Colonic mucosa (tissue), 4 donors: ENCODE measurements around the gene SYT8. TPM values are rescaled to one million over a fixed set of nuclear protein-coding genes. Genes with fewer than 3 reads are reported as not detected.

Experiments
- DNase-seq: peaks from one replicate; pipeline ENCODE4 v3.0.0-alpha.2; 2020
- H3K27ac ChIP-seq: fragments of 200-600 bp; one replicate; pipeline ENCODE4 v1.8.0; 2021
- H3K27me3 ChIP-seq: fragments of 200-600 bp; one replicate; pipeline ENCODE4 v1.8.0; 2021
- H3K36me3 ChIP-seq: fragments of 200-600 bp; one replicate; pipeline ENCODE4 v1.8.0; 2021
- H3K4me1 ChIP-seq: fragments of 200-600 bp; one replicate; pipeline ENCODE4 v1.8.0; 2021; ENCODE audit warnings: mild to moderate bottlenecking
- H3K4me3 ChIP-seq: fragments of 200-600 bp; one replicate; pipeline ENCODE4 v1.8.0; 2021
- H3K9ac ChIP-seq, 2 donors: one replicate each; pipeline ENCODE4 v1.7.0; 2013; ENCODE audit warnings: control low read depth in 2 of 2, low read depth in 2 of 2, low read length in 2 of 2
- H3K9me3 ChIP-seq: fragments of 200-600 bp; one replicate; pipeline ENCODE4 v1.8.0; 2021
- intact Hi-C: fragments of 100-400 bp; cut with DNase I; formaldehyde crosslinking; loops from one replicate; pipeline ENCODE4 v1.14.1; 2022
- total RNA-seq, 2 donors: library from RNA; stranded (reverse); fragmentation: NEBNext Ultra II Directional in 1 of 2; extraction: Animal tissue kit (Norgen Biotek cat#: 25700) in 1 of 2; gene quantifications; one replicate each; pipeline ENCODE4 v1.2.1, GENCODE V29; 2021
- TF ChIP-seq, protein P1 (sequence below): fragments of 200-600 bp; IDR thresholded peaks from one replicate; pipeline ENCODE4 v1.8.0; 2022; ENCODE audit warnings: antibody characterized with exemption, mild to moderate bottlenecking
- donor health status: healthy.
- donor health status: DM: no; HTN: no; CAD: no.
- donor health status: DM: no; HTN: no; CAD: no.

SYT8 gene
- total RNA-seq, 2 donors from 2014 or later, result 1.7 to 3.5 TPM

DNA sequence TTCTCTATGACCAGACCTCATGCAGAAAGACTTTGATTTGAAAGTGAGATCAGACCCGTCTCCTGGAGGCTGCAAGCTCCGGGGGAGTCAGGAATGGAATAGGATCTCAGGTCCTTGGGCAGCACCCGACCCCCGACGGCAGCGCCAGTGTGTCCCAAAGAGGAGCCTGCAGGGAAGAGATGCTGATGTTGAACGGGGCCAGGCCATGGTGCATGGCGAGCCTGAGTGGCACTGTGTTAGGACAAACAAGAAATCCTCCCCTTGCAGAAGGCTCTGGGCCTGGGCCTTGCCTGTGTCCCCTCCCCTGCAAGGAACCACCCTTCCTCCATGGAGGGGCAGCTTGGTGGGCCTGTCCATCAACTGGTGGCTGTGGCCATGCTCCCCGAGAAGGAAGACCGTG lies 20.1 kb upstream of the SYT8 start:
- H3K4me1 ChIP-seq, result no peaks in the 10 kb centered on the region
- intact Hi-C loops, result no loop called here
- H3K9me3 ChIP-seq, result no peaks in the 10 kb centered on the region
- H3K4me3 ChIP-seq, result no peak overlapping the region
- no peak overlapping the region for H3K9ac ChIP-seq
- H3K27me3 ChIP-seq, result no peaks in the 10 kb centered on the region
- TF ChIP-seq, protein P1, sequence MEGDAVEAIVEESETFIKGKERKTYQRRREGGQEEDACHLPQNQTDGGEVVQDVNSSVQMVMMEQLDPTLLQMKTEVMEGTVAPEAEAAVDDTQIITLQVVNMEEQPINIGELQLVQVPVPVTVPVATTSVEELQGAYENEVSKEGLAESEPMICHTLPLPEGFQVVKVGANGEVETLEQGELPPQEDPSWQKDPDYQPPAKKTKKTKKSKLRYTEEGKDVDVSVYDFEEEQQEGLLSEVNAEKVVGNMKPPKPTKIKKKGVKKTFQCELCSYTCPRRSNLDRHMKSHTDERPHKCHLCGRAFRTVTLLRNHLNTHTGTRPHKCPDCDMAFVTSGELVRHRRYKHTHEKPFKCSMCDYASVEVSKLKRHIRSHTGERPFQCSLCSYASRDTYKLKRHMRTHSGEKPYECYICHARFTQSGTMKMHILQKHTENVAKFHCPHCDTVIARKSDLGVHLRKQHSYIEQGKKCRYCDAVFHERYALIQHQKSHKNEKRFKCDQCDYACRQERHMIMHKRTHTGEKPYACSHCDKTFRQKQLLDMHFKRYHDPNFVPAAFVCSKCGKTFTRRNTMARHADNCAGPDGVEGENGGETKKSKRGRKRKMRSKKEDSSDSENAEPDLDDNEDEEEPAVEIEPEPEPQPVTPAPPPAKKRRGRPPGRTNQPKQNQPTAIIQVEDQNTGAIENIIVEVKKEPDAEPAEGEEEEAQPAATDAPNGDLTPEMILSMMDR, result no peak
- H3K36me3 ChIP-seq, result no peaks in the 10 kb centered on the region
- no peak overlapping the region for H3K27ac ChIP-seq
- DNase-seq, result no peak

DNA sequence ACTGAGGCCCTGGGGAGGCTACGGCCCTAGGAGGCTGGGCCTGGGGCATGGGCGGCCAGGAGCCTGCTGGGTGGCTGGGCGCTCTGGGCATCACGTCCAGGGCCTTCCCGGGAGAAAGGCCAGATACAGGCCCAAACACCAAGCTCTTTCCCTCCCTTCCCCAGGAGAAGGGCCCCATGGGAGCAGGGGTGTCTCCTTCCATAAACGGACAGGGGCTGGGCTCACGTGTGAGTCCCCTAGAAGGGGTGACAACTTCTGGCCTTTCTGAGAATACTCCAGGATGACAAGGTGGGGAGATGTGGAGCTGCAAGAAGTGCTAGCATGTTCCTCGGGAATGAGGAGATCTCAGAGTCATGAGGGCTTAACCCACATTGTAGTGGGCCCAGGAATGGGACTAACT lies 19.5 kb upstream of the SYT8 start:
- H3K9me3 ChIP-seq, result no peaks in the 10 kb centered on the region
- no peaks in the 10 kb centered on the region for H3K36me3 ChIP-seq
- H3K4me3 ChIP-seq, result no peak overlapping the region
- intact Hi-C loops, result no loop called here
- H3K4me1 ChIP-seq, result no peaks in the 10 kb centered on the region
- TF ChIP-seq, protein P1, result no peak
- no peak overlapping the region for H3K9ac ChIP-seq
- no peaks in the 10 kb centered on the region for H3K27me3 ChIP-seq
- H3K27ac ChIP-seq, result no peak overlapping the region
- no peak for DNase-seq

DNA sequence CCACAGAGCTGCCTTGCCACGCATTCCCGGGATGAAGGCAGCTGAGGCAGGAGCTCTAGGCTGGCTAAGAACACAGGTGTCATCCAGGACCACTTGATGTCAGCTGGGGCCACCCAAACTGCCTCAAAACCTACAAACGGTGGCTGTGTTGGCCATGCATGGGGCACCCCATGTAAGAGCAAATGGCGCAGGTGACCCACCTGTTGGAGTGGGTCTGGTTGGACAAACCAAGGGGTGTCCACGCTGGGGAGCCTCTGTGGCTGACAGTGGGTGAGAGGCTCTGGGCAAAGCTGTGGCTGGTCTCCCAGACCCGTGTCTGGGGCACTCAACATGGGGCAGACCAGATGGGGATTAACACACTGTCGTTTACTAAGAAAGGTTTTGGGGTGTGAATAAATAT lies 19.0 kb upstream of the SYT8 start:
- no peak overlapping the region for H3K27ac ChIP-seq
- DNase-seq, result no peak
- no peak overlapping the region for H3K9ac ChIP-seq
- intact Hi-C loops, result no loop called here
- TF ChIP-seq, protein P1, result no peak
- no peaks in the 10 kb centered on the region for H3K36me3 ChIP-seq
- H3K4me3 ChIP-seq, result no peak overlapping the region
- no peaks in the 10 kb centered on the region for H3K9me3 ChIP-seq
- no peaks in the 10 kb centered on the region for H3K4me1 ChIP-seq
- no peaks in the 10 kb centered on the region for H3K27me3 ChIP-seq

DNA sequence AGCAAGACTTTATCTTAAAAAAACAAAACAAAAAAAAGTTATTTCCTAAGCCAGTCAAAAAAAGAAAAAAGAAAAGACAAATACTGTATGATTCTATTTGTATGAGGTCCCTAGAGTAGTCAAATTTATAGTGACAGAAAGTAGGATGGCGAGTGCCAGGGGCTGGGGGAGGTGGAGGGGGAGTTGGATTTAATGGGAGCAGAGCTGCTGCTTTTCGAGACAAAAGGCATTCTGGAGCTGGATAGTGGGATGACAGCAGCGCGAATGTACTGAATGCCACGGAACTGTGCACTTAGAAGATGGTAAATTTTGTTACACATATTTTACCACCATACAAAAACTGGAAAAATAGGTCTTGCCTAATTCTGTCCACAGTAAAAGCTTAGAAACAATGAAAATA lies 17.8 kb upstream of the SYT8 start:
- no peaks in the 10 kb centered on the region for H3K27me3 ChIP-seq
- no peaks in the 10 kb centered on the region for H3K9me3 ChIP-seq
- H3K36me3 ChIP-seq, result no peaks in the 10 kb centered on the region
- intact Hi-C loops, result no loop called here
- no peaks in the 10 kb centered on the region for H3K4me1 ChIP-seq
- no peak overlapping the region for H3K9ac ChIP-seq
- H3K27ac ChIP-seq, result no peak overlapping the region
- no peak overlapping the region for H3K4me3 ChIP-seq
- no peak for DNase-seq
- TF ChIP-seq, protein P1, result no peak

DNA sequence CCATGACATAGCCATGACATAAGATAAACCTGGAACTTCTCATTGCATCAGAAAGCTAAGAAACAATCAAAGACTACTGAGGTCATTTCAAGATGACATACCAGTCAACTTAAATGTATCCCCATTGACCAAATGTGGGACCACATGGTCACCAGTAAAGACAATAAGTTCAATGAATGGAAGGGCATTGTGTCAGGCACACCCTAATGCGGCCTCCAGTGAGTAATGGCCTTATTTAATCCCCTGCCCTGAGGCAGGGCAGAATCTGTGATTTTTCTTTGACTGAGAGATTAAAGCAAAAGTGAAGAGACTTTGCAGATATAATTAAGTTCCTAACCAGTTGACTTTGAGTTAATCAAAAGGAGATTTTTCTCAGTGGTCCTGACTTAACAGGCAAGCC lies 17.3 kb upstream of the SYT8 start:
- TF ChIP-seq, protein P1, result no peak

DNA sequence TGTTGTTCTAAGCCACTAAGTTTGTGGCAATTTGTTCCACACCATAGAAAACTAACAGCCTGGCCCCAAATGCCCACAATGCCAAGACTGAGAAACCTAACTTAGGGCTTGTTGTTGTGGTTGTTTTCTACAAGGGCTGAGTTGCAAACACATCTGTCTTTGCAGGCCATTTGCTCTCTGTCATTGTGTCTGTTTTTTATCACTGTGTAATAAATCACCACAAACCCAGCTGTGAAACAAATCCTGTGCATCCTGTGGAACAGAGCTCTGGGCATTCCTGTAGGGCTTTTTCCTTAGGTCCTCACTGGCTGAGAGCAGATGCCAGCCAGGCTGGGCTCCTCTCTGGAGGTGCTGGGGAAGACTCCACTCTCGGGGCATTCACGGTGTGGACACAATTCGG lies 15.7 kb upstream of the SYT8 start:
- intact Hi-C loops, result no loop called here
- H3K9me3 ChIP-seq, result no peaks in the 10 kb centered on the region
- H3K9ac ChIP-seq, result no peak overlapping the region
- no peaks in the 10 kb centered on the region for H3K27me3 ChIP-seq
- H3K4me1 ChIP-seq, result no peaks in the 10 kb centered on the region
- TF ChIP-seq, protein P1, result no peak
- H3K4me3 ChIP-seq, result no peak overlapping the region
- no peaks in the 10 kb centered on the region for H3K36me3 ChIP-seq
- no peak for DNase-seq
- H3K27ac ChIP-seq, result no peak overlapping the region

More for the DNA sequence above, 17.3 kb upstream of the SYT8 start:
- no peaks in the 10 kb centered on the region for H3K27me3 ChIP-seq
- intact Hi-C loops, result no loop called here
- no peak overlapping the region for H3K4me3 ChIP-seq
- no peaks in the 10 kb centered on the region for H3K9me3 ChIP-seq
- no peak for DNase-seq
- H3K27ac ChIP-seq, result no peak overlapping the region
- no peak overlapping the region for H3K9ac ChIP-seq
- no peaks in the 10 kb centered on the region for H3K36me3 ChIP-seq
- H3K4me1 ChIP-seq, result no peaks in the 10 kb centered on the region
